Endodermal cell (in vitro differentiated cells): ENCODE results near the gene LRRC32. TPM values are rescaled to one million over a fixed set of nuclear protein-coding genes. Genes with fewer than 3 reads are reported as not detected.

Source experiments
- DNase-seq: peaks from one replicate; pipeline ENCODE4 v3.0.0-alpha.2; 2017
- H3K27ac ChIP-seq: 2 replicates; pipeline ENCODE4 v1.5.1; 2013; ENCODE audit warnings: mild to moderate bottlenecking, low read depth, low read length, moderate library complexity
- H3K27me3 ChIP-seq: 2 replicates; pipeline ENCODE4 v1.6.1; 2013; ENCODE audit warnings: mild to moderate bottlenecking, low read length, moderate library complexity; ENCODE audit not compliant: insufficient read depth, control insufficient read depth, poor library complexity, severe bottlenecking
- H3K36me3 ChIP-seq: 2 replicates; pipeline ENCODE4 v1.7.0; 2013; ENCODE audit warnings: mild to moderate bottlenecking, low read length, moderate library complexity; ENCODE audit not compliant: control insufficient read depth, insufficient read depth
- H3K4me1 ChIP-seq: one replicate; pipeline ENCODE4 v1.7.0; 2013; ENCODE audit warnings: low read length; ENCODE audit not compliant: control insufficient read depth, insufficient read depth
- H3K4me3 ChIP-seq: 2 replicates; pipeline ENCODE4 v1.5.1; 2013; ENCODE audit warnings: mild to moderate bottlenecking, low read length, moderate library complexity
- H3K9ac ChIP-seq: 2 replicates; pipeline ENCODE4 v1.6.1; 2013; ENCODE audit warnings: mild to moderate bottlenecking, low read length, moderate library complexity; ENCODE audit not compliant: poor library complexity, severe bottlenecking; ENCODE audit errors: extremely low read depth
- H3K9me3 ChIP-seq: 2 replicates; pipeline ENCODE4 v1.6.1; 2013; ENCODE audit warnings: mild to moderate bottlenecking, low read length, moderate library complexity; ENCODE audit not compliant: control insufficient read depth
- H3K27ac Mint-ChIP-seq: 2 replicates; pipeline ENCODE4 v1.8.0; 2020; ENCODE audit warnings: mixed read lengths
- H3K27me3 Mint-ChIP-seq: 2 replicates; pipeline ENCODE4 v1.8.0; 2021; ENCODE audit warnings: mild to moderate bottlenecking, mixed read lengths; ENCODE audit not compliant: insufficient read depth
- H3K36me3 Mint-ChIP-seq: 2 replicates; pipeline ENCODE4 v1.8.0; 2020; ENCODE audit warnings: low read depth, mixed read lengths
- H3K4me1 Mint-ChIP-seq: 2 replicates; pipeline ENCODE4 v1.8.0; 2020; ENCODE audit warnings: mixed read lengths
- H3K4me3 Mint-ChIP-seq: 2 replicates; pipeline ENCODE4 v1.8.0; 2020; ENCODE audit warnings: mild to moderate bottlenecking, moderate library complexity, mixed read lengths
- H3K9me3 Mint-ChIP-seq: 2 replicates; pipeline ENCODE4 v1.8.0; 2020; ENCODE audit warnings: mild to moderate bottlenecking, mixed read lengths
- WGBS, 2 experiments: methylation state at CpG; one replicate each; pipeline versions ENCODE4 v1.1.5 to v1.1.7; 2013; ENCODE audit warnings: missing lambda C conversion rate in 2 of 2, mixed read lengths in 1 of 2; ENCODE audit not compliant: insufficient coverage in 1 of 2, insufficient read length in 1 of 2; 5-methylcytosine and 5-hydroxymethylcytosine counted together
- total RNA-seq, 2 donors: library from RNA; stranded (reverse); fragmentation: NEBNext Ultra II Directional in 1 of 2; extraction: Animal tissue kit (Norgen Biotek cat#: 25700) in 1 of 2; gene quantifications; 2 replicates in 1 of 2; 3 replicates in 1 of 2; pipeline ENCODE4 v1.2.1, GENCODE V29; 2021
- TF ChIP-seq, protein P1 (sequence below): fragments of 200-600 bp; sonication (generic); conservative IDR thresholded peaks from 2 replicates; pipeline ENCODE4 v1.5.0; 2021; ENCODE audit warnings: antibody characterized with exemption, mild to moderate bottlenecking

Gene LRRC32
- total RNA-seq, 2 donors from 2014 or later: 1.3 to 1.6 TPM

- Histone ChIP-seq H3K27me3 (no peaks in the 10 kb centered on the region), H3K27ac (no peak overlapping the region), H3K4me3 (no peak overlapping the region), H3K4me1 (peaks cover 10% of the 10 kb centered on the region), H3K9ac (no peak overlapping the region), H3K9me3 (no peaks in the 10 kb centered on the region), H3K36me3 (no peaks in the 10 kb centered on the region)
- 85 to 90% methylated on average over 9 to 15 of the region's 15 CpGs for WGBS, 2 experiments
- no peaks in the 10 kb centered on the region for H3K36me3 Mint-ChIP-seq
- no peak overlapping the region for H3K27ac Mint-ChIP-seq
- H3K27me3 Mint-ChIP-seq: peaks cover 7% of the 10 kb centered on the region
- H3K9me3 Mint-ChIP-seq: no peaks in the 10 kb centered on the region
- H3K4me3 Mint-ChIP-seq: no peak overlapping the region
- TF ChIP-seq, protein P1, sequence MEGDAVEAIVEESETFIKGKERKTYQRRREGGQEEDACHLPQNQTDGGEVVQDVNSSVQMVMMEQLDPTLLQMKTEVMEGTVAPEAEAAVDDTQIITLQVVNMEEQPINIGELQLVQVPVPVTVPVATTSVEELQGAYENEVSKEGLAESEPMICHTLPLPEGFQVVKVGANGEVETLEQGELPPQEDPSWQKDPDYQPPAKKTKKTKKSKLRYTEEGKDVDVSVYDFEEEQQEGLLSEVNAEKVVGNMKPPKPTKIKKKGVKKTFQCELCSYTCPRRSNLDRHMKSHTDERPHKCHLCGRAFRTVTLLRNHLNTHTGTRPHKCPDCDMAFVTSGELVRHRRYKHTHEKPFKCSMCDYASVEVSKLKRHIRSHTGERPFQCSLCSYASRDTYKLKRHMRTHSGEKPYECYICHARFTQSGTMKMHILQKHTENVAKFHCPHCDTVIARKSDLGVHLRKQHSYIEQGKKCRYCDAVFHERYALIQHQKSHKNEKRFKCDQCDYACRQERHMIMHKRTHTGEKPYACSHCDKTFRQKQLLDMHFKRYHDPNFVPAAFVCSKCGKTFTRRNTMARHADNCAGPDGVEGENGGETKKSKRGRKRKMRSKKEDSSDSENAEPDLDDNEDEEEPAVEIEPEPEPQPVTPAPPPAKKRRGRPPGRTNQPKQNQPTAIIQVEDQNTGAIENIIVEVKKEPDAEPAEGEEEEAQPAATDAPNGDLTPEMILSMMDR: no peak
- H3K4me1 Mint-ChIP-seq: peaks cover 22% of the 10 kb centered on the region
- DNase-seq: peak; percentile 53
These were observed 15.0 kb downstream of the LRRC32 start for GRCh38 chr11:76655501-76656049.

GRCh38 chr11:76654980-76655379, 15.6 kb downstream of the LRRC32 start:
- Mint-ChIP-seq H3K27ac (peak overlapping the region; percentile 70), H3K4me3 (no peak overlapping the region), H3K9me3 (no peaks in the 10 kb centered on the region), H3K4me1 (peaks cover 22% of the 10 kb centered on the region), H3K27me3 (peaks cover 6% of the 10 kb centered on the region), H3K36me3 (no peaks in the 10 kb centered on the region)
- H3K36me3 ChIP-seq: no peaks in the 10 kb centered on the region
- no peak overlapping the region for H3K9ac ChIP-seq
- WGBS, 2 experiments: 94 to 100% methylated on average over 2 to 4 of the region's 4 CpGs
- no peak overlapping the region for H3K4me3 ChIP-seq
- H3K9me3 ChIP-seq: no peaks in the 10 kb centered on the region
- TF ChIP-seq, protein P1: no peak
- peak; percentile 45 for DNase-seq
- H3K27ac ChIP-seq: no peak overlapping the region
- H3K4me1 ChIP-seq: peaks cover 10% of the 10 kb centered on the region
- H3K27me3 ChIP-seq: no peaks in the 10 kb centered on the region

GRCh38 chr11:76654298-76654851, 16.2 kb downstream of the LRRC32 start:
- Histone ChIP-seq H3K4me3 (no peak overlapping the region), H3K27ac (no peak overlapping the region), H3K36me3 (no peaks in the 10 kb centered on the region), H3K27me3 (no peaks in the 10 kb centered on the region), H3K9ac (no peak overlapping the region), H3K9me3 (no peaks in the 10 kb centered on the region), H3K4me1 (peaks cover 10% of the 10 kb centered on the region)
- DNase-seq: peak; percentile 28
- no peak overlapping the region for H3K27ac Mint-ChIP-seq
- H3K4me3 Mint-ChIP-seq: no peak overlapping the region
- no peaks in the 10 kb centered on the region for H3K9me3 Mint-ChIP-seq
- WGBS, 2 experiments: 76 to 95% methylated on average over 4 to 10 of the region's 12 CpGs
- H3K4me1 Mint-ChIP-seq: peaks cover 22% of the 10 kb centered on the region
- TF ChIP-seq, protein P1: no peak
- H3K27me3 Mint-ChIP-seq: peaks cover 6% of the 10 kb centered on the region
- no peaks in the 10 kb centered on the region for H3K36me3 Mint-ChIP-seq
